ENCODE results near the gene SOS2. TPM values are rescaled to one million over a fixed set of nuclear protein-coding genes. Genes with fewer than 3 reads are reported as not detected.

The SOS2 gene
- total RNA-seq, 1 experiment from 2014 or later, result 9.4 TPM

DNA sequence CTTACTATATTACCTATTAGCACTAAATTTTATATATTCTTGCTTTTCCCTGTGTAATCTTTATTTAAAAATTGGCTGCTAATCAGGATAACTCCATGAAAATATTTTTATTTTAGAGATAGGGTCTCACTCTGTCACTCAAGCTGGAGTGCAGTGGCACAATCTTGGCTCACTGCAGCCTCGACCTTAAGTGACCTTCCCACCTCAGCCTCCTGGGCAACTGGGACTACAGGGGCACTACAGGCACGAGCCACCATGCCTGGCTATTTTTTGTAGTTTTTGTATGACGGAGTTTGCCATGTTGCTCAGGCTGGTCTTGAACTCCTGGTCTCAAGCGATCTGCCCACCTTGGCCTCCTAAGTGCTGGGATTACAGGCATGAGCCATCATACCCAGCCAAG is 82.6 kb downstream of the SOS2 start:
- H3K9ac ChIP-seq (ENCODE audit: extremely low read depth, insufficient read length, low read length), result no peak overlapping the region
- H3K23ac ChIP-seq (ENCODE audit: insufficient read length, low read depth, low read length), result no peak overlapping the region
- H4K20me1 ChIP-seq (ENCODE audit: control insufficient read depth, insufficient read depth, insufficient read length), result no peaks in the 10 kb centered on the region
- TF ChIP-seq, protein P1, sequence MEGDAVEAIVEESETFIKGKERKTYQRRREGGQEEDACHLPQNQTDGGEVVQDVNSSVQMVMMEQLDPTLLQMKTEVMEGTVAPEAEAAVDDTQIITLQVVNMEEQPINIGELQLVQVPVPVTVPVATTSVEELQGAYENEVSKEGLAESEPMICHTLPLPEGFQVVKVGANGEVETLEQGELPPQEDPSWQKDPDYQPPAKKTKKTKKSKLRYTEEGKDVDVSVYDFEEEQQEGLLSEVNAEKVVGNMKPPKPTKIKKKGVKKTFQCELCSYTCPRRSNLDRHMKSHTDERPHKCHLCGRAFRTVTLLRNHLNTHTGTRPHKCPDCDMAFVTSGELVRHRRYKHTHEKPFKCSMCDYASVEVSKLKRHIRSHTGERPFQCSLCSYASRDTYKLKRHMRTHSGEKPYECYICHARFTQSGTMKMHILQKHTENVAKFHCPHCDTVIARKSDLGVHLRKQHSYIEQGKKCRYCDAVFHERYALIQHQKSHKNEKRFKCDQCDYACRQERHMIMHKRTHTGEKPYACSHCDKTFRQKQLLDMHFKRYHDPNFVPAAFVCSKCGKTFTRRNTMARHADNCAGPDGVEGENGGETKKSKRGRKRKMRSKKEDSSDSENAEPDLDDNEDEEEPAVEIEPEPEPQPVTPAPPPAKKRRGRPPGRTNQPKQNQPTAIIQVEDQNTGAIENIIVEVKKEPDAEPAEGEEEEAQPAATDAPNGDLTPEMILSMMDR (conservative IDR thresholded peaks at IDR 0.05), result no peak
- H4K8ac ChIP-seq (replicated peaks; ENCODE audit: insufficient read length, low read depth, low read length), result no peak overlapping the region
- H3K27ac ChIP-seq (ENCODE audit: insufficient read length, low read depth, low read length), result no peak overlapping the region
- H4K5ac ChIP-seq (ENCODE audit: insufficient read length, low read depth, low read length), result no peak overlapping the region
- H2AK5ac ChIP-seq (ENCODE audit: insufficient read length, low read length), result no peak overlapping the region
- no peaks in the 10 kb centered on the region for H3K27me3 Mint-ChIP-seq (ENCODE audit: low read depth)
- no peaks in the 10 kb centered on the region for H3K79me1 ChIP-seq (ENCODE audit: insufficient read depth, low read depth, low read length, poor library complexity, severe bottlenecking)
- H4K91ac ChIP-seq (ENCODE audit: insufficient read length, low read depth, low read length), result no peak overlapping the region
- H2BK5ac ChIP-seq (ENCODE audit: insufficient read length, low read length), result no peak overlapping the region
- H3K56ac ChIP-seq (ENCODE audit: insufficient read length, low read depth, low read length), result no peak overlapping the region
- H3K4ac ChIP-seq (ENCODE audit: low read depth, low read length), result no peak overlapping the region
- H3T11ph ChIP-seq (ENCODE audit: low read length), result no peak overlapping the region
- no peaks in the 10 kb centered on the region for H3K23me2 ChIP-seq (ENCODE audit: insufficient read length, low read depth, low read length, poor library complexity, severe bottlenecking)
- H3K9me3 ChIP-seq (ENCODE audit: control insufficient read depth, low read depth, low read length), result no peaks in the 10 kb centered on the region
- no peaks in the 10 kb centered on the region for H3K4me1 Mint-ChIP-seq
- H3K4me3 Mint-ChIP-seq, result no peak overlapping the region
- H2BK12ac ChIP-seq (ENCODE audit: insufficient read length, low read depth, low read length), result no peak overlapping the region
- no peaks in the 10 kb centered on the region for H3K27me3 ChIP-seq (ENCODE audit: insufficient read depth, low read length)
- no peak overlapping the region for H2BK15ac ChIP-seq (ENCODE audit: low read depth, low read length)
- no peak overlapping the region for H2BK20ac ChIP-seq (ENCODE audit: low read depth, low read length, poor library complexity, severe bottlenecking)
- no peak overlapping the region for H3K4me2 ChIP-seq (ENCODE audit: insufficient read depth, insufficient read length, low read length)
- no peak overlapping the region for H2AFZ ChIP-seq (ENCODE audit: low read length)
- no peaks in the 10 kb centered on the region for H3K79me2 ChIP-seq (ENCODE audit: insufficient read depth, low read length)
- H3K36me3 Mint-ChIP-seq (ENCODE audit: insufficient read depth in 1 of 3, low read depth in 3 of 3), result peaks cover 0 to 15% (median 13%) of the 10 kb centered on the region in 3 experiments; a peak in 4 of 7 replicates
- WGBS (ENCODE audit: extremely low coverage, insufficient read length, low lambda C conversion rate), result no CpG with 5 or more reads among the region's 4 CpGs
- H3K4me1 ChIP-seq (ENCODE audit: insufficient read depth, low read length), result no peaks in the 10 kb centered on the region
- H2BK120ac ChIP-seq (ENCODE audit: low read depth, low read length, poor library complexity, severe bottlenecking), result no peak overlapping the region
- no peaks in the 10 kb centered on the region for H3K9me3 Mint-ChIP-seq
- DNase-seq, result no peak
- no peak overlapping the region for H3K27ac Mint-ChIP-seq
- no peak overlapping the region for H3K14ac ChIP-seq (ENCODE audit: insufficient read depth, low read length)
- H3K18ac ChIP-seq (ENCODE audit: insufficient read length, low read depth, low read length), result no peak overlapping the region

All from H9 (cell line).